DOHH2 (cell line): Measurements from ENCODE around the gene SLC35A3.

Experiments used
- H3F3A ChIP-seq: fragments of 200-600 bp; sonication (generic), shearing (Covaris generic); 2 replicates; pipeline ENCODE4 v1.6.0; 2016; ENCODE audit warnings: antibody characterized with exemption, mild to moderate bottlenecking; ENCODE audit not compliant: control insufficient read depth, insufficient read depth
- H3K27ac ChIP-seq: fragments of 200-600 bp; sonication (generic); 2 replicates; pipeline ENCODE4 v1.5.1; 2014; ENCODE audit warnings: low read depth, mild to moderate bottlenecking, low read length, moderate library complexity
- H3K27me3 ChIP-seq: fragments of 200-600 bp; sonication (generic); 2 replicates; pipeline ENCODE4 v1.6.1; 2014; ENCODE audit warnings: mild to moderate bottlenecking, low read length, mixed read lengths; ENCODE audit not compliant: control insufficient read depth
- H3K36me3 ChIP-seq: fragments of 200-600 bp; sonication (generic); 2 replicates; pipeline ENCODE4 v1.6.1; 2014; ENCODE audit warnings: mild to moderate bottlenecking, low read length, moderate library complexity, mixed read lengths; ENCODE audit not compliant: control insufficient read depth
- H3K4me1 ChIP-seq: fragments of 200-600 bp; sonication (generic); 2 replicates; pipeline ENCODE4 v1.6.1; 2014; ENCODE audit warnings: mild to moderate bottlenecking, low read length, mixed read lengths; ENCODE audit not compliant: control insufficient read depth
- H3K4me2 ChIP-seq: fragments of 200-600 bp; sonication (generic); 2 replicates; pipeline ENCODE4 v1.6.0; 2014; ENCODE audit warnings: mild to moderate bottlenecking, low read length, moderate library complexity
- H3K4me3 ChIP-seq: fragments of 200-600 bp; sonication (generic); 2 replicates; pipeline ENCODE4 v1.5.1; 2014; ENCODE audit warnings: mild to moderate bottlenecking, low read length, mixed read lengths
- H3K79me2 ChIP-seq: fragments of 200-600 bp; sonication (generic); 2 replicates; pipeline ENCODE4 v1.6.1; 2014; ENCODE audit warnings: mild to moderate bottlenecking, low read length, mixed read lengths; ENCODE audit not compliant: control insufficient read depth
- H3K9me2 ChIP-seq: fragments of 200-600 bp; sonication (generic); replicated peaks from 2 replicates; pipeline ENCODE4 v1.6.1; 2014; ENCODE audit warnings: mild to moderate bottlenecking, low read length, mixed read lengths; ENCODE audit not compliant: control insufficient read depth
- H3K9me3 ChIP-seq: fragments of 200-600 bp; sonication (generic); 2 replicates; pipeline ENCODE4 v1.6.1; 2014; ENCODE audit warnings: antibody characterized with exemption, low read length, mixed read lengths; ENCODE audit not compliant: control insufficient read depth, insufficient read depth
- H4K20me1 ChIP-seq: fragments of 200-600 bp; sonication (generic); 2 replicates; pipeline ENCODE4 v1.6.0; 2014; ENCODE audit warnings: low read depth, mild to moderate bottlenecking, antibody characterized with exemption, low read length, moderate library complexity; ENCODE audit not compliant: control insufficient read depth, insufficient read depth
- EZH2phosphoT487 ChIP-seq: fragments of 200-600 bp; sonication (generic); IDR thresholded peaks from 2 replicates; pipeline ENCODE4 v1.6.1; 2017; ENCODE audit warnings: borderline replicate concordance, mild to moderate bottlenecking, antibody characterized with exemption, low read length, moderate library complexity, mixed read lengths
- TF ChIP-seq, protein P1 (sequence below): fragments of 200-600 bp; sonication (generic); IDR thresholded peaks from one replicate; pipeline ENCODE4 v1.5.1; 2014; ENCODE audit warnings: antibody characterized with exemption, mild to moderate bottlenecking, low read depth, low read length; ENCODE audit not compliant: poor library complexity, severe bottlenecking

The SLC35A3 gene

DNA sequence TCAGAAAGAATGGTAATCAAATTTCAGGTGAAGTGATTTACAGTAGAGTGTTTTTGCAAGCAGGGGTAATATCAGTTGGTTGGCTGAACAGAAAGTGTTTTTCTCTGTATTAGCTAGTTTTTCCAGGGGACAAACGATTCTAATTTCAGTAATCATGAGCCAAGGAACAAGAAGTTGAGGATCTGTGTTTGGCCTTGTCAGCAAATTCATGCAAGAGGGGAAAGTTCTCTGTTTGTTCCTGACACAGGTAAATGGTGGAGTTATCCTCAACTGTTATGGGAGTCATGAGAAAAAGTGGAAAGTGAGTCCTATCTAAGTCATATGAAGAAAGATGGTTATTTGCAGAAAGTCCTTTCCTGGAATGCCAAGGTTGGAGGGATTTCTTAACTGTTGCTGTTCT is 24.6 kb upstream of the SLC35A3 start:
- Histone ChIP-seq H3K79me2 (no peaks in the 10 kb centered on the region), H3K9me2 (no peaks in the 10 kb centered on the region), H3K4me3 (no peak overlapping the region), H3K36me3 (no peaks in the 10 kb centered on the region), H4K20me1 (no peaks in the 10 kb centered on the region), H3F3A (no peaks in the 10 kb centered on the region), H3K27ac (no peak overlapping the region), H3K27me3 (no peaks in the 10 kb centered on the region), H3K9me3 (no peaks in the 10 kb centered on the region), H3K4me2 (no peak overlapping the region), H3K4me1 (no peaks in the 10 kb centered on the region)
- no peak for TF ChIP-seq EZH2phosphoT487
- TF ChIP-seq, protein P1, sequence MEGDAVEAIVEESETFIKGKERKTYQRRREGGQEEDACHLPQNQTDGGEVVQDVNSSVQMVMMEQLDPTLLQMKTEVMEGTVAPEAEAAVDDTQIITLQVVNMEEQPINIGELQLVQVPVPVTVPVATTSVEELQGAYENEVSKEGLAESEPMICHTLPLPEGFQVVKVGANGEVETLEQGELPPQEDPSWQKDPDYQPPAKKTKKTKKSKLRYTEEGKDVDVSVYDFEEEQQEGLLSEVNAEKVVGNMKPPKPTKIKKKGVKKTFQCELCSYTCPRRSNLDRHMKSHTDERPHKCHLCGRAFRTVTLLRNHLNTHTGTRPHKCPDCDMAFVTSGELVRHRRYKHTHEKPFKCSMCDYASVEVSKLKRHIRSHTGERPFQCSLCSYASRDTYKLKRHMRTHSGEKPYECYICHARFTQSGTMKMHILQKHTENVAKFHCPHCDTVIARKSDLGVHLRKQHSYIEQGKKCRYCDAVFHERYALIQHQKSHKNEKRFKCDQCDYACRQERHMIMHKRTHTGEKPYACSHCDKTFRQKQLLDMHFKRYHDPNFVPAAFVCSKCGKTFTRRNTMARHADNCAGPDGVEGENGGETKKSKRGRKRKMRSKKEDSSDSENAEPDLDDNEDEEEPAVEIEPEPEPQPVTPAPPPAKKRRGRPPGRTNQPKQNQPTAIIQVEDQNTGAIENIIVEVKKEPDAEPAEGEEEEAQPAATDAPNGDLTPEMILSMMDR = no peak

DNA sequence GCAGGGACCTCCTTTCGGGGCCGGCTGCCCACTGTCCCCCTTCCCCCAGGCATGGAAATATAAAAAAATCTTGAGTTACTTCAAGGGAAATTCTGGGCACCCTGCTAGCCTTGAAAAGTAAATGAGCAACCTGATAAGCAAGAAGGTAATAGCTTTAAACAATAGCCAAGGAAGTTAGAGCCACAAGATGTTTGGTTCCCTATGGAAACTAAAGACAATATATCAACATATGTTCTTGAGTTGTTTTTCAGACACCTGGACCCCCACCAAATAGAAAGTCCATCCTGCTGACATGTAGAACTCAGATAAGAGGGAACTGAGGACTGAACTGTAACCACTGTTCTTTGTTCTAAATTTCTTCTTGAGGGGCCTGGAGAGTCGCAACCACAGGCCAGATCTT is 19.3 kb upstream of the SLC35A3 start:
- H3K79me2 ChIP-seq = no peaks in the 10 kb centered on the region
- no peak overlapping the region for H3K4me3 ChIP-seq
- H4K20me1 ChIP-seq = no peaks in the 10 kb centered on the region
- H3K4me1 ChIP-seq = no peaks in the 10 kb centered on the region
- H3K27ac ChIP-seq = no peak overlapping the region
- TF ChIP-seq, protein P1 = no peak
- TF ChIP-seq EZH2phosphoT487 = no peak
- H3K9me3 ChIP-seq = no peaks in the 10 kb centered on the region
- H3K9me2 ChIP-seq = no peaks in the 10 kb centered on the region
- no peaks in the 10 kb centered on the region for H3K27me3 ChIP-seq
- H3F3A ChIP-seq = no peaks in the 10 kb centered on the region
- H3K4me2 ChIP-seq = no peak overlapping the region
- no peaks in the 10 kb centered on the region for H3K36me3 ChIP-seq

DNA sequence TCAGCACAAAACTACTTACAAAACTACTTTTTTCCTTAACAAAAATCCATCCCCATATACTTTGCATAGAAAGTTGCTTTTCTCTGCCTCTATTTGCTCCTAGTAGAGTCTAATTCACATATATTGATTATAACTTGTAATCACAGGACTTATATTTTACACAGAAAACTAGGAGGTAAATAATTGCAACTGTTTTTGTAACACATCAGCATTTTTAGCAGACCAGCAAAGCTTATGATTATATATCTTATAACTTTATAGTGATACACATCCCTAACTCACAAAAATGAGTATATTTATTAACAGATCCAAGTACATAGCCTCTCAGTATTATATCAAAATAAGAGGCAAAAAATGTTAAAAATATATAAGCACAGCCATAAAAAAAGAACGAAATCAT is 17.3 kb upstream of the SLC35A3 start:
- Histone ChIP-seq H3F3A (no peaks in the 10 kb centered on the region), H3K79me2 (no peaks in the 10 kb centered on the region), H3K9me2 (no peaks in the 10 kb centered on the region), H4K20me1 (no peaks in the 10 kb centered on the region), H3K36me3 (no peaks in the 10 kb centered on the region), H3K4me1 (no peaks in the 10 kb centered on the region), H3K27ac (no peak overlapping the region), H3K4me2 (no peak overlapping the region), H3K9me3 (no peaks in the 10 kb centered on the region), H3K4me3 (no peak overlapping the region), H3K27me3 (no peaks in the 10 kb centered on the region)
- TF ChIP-seq, protein P1 = no peak
- TF ChIP-seq EZH2phosphoT487 = no peak

DNA sequence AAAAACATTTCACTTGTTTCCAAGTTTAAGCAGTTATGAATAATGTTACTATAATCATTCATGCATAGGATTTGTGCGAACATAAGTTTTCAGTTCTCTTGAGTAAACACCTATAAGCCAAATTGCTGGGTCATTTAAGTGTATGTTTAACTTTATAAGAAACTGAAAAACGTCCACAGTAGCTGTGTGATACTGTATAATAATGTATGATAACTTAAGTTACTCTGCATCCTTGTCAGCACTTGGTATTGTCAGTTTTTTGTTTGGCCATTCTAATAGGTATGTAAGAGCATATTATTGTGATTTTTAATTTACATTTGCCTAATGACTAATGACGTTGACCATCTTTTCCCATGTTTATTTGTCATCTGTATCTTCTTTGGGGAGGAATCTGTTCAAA is 14.4 kb upstream of the SLC35A3 start:
- TF ChIP-seq, protein P1 = no peak
- no peak for TF ChIP-seq EZH2phosphoT487
- Histone ChIP-seq H3K79me2 (no peaks in the 10 kb centered on the region), H3K27me3 (no peaks in the 10 kb centered on the region), H3K4me2 (no peak overlapping the region), H3K9me2 (no peaks in the 10 kb centered on the region), H3K4me1 (no peaks in the 10 kb centered on the region), H3K4me3 (no peak overlapping the region), H3K9me3 (no peaks in the 10 kb centered on the region), H3K36me3 (no peaks in the 10 kb centered on the region), H4K20me1 (no peaks in the 10 kb centered on the region), H3K27ac (no peak overlapping the region), H3F3A (no peaks in the 10 kb centered on the region)
